ENCODE measurements around the gene ARPC5. TPM values are rescaled to one million over a fixed set of nuclear protein-coding genes. Genes with fewer than 3 reads are reported as not detected.

The ARPC5 gene
- total RNA-seq, 8 experiments from 2014 or later: 119 to 670 (median 172) TPM

DNA sequence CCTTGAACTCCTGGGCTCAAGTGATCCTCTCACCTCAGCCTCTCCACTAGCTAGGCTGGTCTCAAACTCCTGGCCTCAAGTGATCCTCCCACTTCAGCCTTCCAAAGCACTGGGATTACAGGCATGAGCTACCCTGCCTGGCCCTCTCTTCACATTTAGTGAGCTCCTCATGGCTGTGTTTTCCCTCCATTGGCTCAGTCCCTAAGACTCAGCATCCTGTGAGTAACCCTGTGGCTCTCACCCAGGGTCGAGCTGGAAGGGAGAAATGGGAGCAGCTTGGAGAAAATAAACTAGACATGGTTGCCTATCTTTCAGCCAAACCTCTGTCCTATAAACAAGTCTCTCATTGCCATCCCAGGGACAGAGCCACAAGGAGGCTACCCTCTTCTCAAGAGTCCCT is 62.9 kb downstream of the ARPC5 start:
- H3K4me1 ChIP-seq (replicated peaks in 1 of 2): no peaks in the 10 kb centered on the region
- in situ Hi-C loops (cut with MboI; ENCODE audit: low pct_unique_long_range_greater_than_20kb in 2 of 9, low sequenced_read_pairs in 9 of 9, unreplicated experiment in 9 of 9): no loop called here
- WGBS, 10 experiments: 17 to 83% (median 54%) methylated on average over 1 of the region's 1 CpG; no CpG with 5 or more reads in 4 of the 10 experiments
- no peak overlapping the region for H3K27ac ChIP-seq
- no peak overlapping the region for H3K4me3 ChIP-seq
- no peak for ATAC-seq (replicated peaks in 6 of 8)

GRCh38 chr1:183571678-183572268 is 63.8 kb downstream of the ARPC5 start:
- in situ Hi-C loops (cut with MboI; ENCODE audit: low pct_unique_long_range_greater_than_20kb in 2 of 9, low sequenced_read_pairs in 9 of 9, unreplicated experiment in 9 of 9): no loop called here
- H3K27ac ChIP-seq: no peak overlapping the region
- no peaks in the 10 kb centered on the region for H3K4me1 ChIP-seq (replicated peaks in 1 of 2)
- 33 to 96% (median 80%) methylated on average over 2 to 4 of the region's 4 CpGs; no CpG with 5 or more reads in 2 of the 10 experiments for WGBS, 10 experiments
- no peak for ATAC-seq (replicated peaks in 6 of 8)
- H3K4me3 ChIP-seq: no peak overlapping the region

Other genes with a start within 250 kb of the ARPC5 start
- 10 to 100 TPM in 5 of 8 experiments, 1 to 10 TPM in 1, under 1 TPM in 2; 0.25 to 68.9 (median 37.4) TPM for gene NMNAT2, start 217.4 kb downstream of the ARPC5 start, total RNA-seq
- 10 to 100 TPM; 12.0 to 51.6 (median 26.8) TPM for gene SMG7, start 163.3 kb downstream of the ARPC5 start, total RNA-seq
- 10 to 100 TPM in 1 of 8 experiments, 1 to 10 TPM in 3, under 1 TPM in 4; 0.27 to 24.8 (median 0.77) TPM for gene NCF2, start 45.3 kb downstream of the ARPC5 start, total RNA-seq
- 1 to 10 TPM in 6 of 8 experiments, under 1 TPM in 2; 0.42 to 7.2 (median 1.4) TPM for gene APOBEC4, start 17.5 kb upstream of the ARPC5 start, total RNA-seq
- 10 to 100 TPM in 5 of 8 experiments, 1 to 10 TPM in 3; 8.4 to 92.5 (median 18.0) TPM for gene RGL1, start 169.3 kb upstream of the ARPC5 start, total RNA-seq